Measurements from ENCODE around the gene KSR1.
"Not testable (repeated sequence)": the region's sequence is repeated elsewhere in the genome, so short reads cannot be mapped to it uniquely, and the experiment has no call there.

Gene KSR1

GRCh38 chr17:27666831-27667560, 210.7 kb downstream of the KSR1 start:
- Histone ChIP-seq H3K36me3 (ENCODE audit: control insufficient read depth, insufficient read depth, low read length) (no peaks in the 10 kb centered on the region), H3K4me3 (ENCODE audit: extremely low read depth, insufficient read depth, low read length, poor library complexity, severe bottlenecking) (no peak overlapping the region), H3K9me3 (ENCODE audit: control insufficient read depth, low read length) (no peaks in the 10 kb centered on the region), H3K27ac (ENCODE audit: low read depth, low read length, severe bottlenecking) (no peak overlapping the region), H3K4me1 (ENCODE audit: control insufficient read depth, insufficient read depth, low read length, poor library complexity, severe bottlenecking) (no peaks in the 10 kb centered on the region)
- 82 to 84% methylated on average over 5 to 6 of the region's 11 CpGs for WGBS, 2 experiments (ENCODE audit: insufficient coverage in 2 of 2)

- WGBS, 2 experiments (ENCODE audit: insufficient coverage in 2 of 2): 89 to 92% methylated on average over 10 to 11 of the region's 12 CpGs
- Histone ChIP-seq H3K36me3 (ENCODE audit: control insufficient read depth, insufficient read depth, low read length) (no peaks in the 10 kb centered on the region), H3K27ac (ENCODE audit: low read depth, low read length, severe bottlenecking) (no peak overlapping the region), H3K9me3 (ENCODE audit: control insufficient read depth, low read length) (no peaks in the 10 kb centered on the region), H3K4me3 (ENCODE audit: extremely low read depth, insufficient read depth, low read length, poor library complexity, severe bottlenecking) (no peak overlapping the region), H3K4me1 (ENCODE audit: control insufficient read depth, insufficient read depth, low read length, poor library complexity, severe bottlenecking) (no peaks in the 10 kb centered on the region)
Measured at GRCh38 chr17:27667656-27668487, 211.6 kb downstream of the KSR1 start.

GRCh38 chr17:27668488-27668823, 212.2 kb downstream of the KSR1 start:
- Histone ChIP-seq H3K4me3 (ENCODE audit: extremely low read depth, insufficient read depth, low read length, poor library complexity, severe bottlenecking) (no peak overlapping the region), H3K27ac (ENCODE audit: low read depth, low read length, severe bottlenecking) (no peak overlapping the region), H3K36me3 (ENCODE audit: control insufficient read depth, insufficient read depth, low read length) (no peaks in the 10 kb centered on the region), H3K4me1 (ENCODE audit: control insufficient read depth, insufficient read depth, low read length, poor library complexity, severe bottlenecking) (no peaks in the 10 kb centered on the region), H3K9me3 (ENCODE audit: control insufficient read depth, low read length) (no peaks in the 10 kb centered on the region)
- 67 to 80% methylated on average over 1 to 2 of the region's 2 CpGs for WGBS, 2 experiments (ENCODE audit: insufficient coverage in 2 of 2)

GRCh38 chr17:27669136-27669535, 212.9 kb downstream of the KSR1 start:
- Histone ChIP-seq H3K36me3 (ENCODE audit: control insufficient read depth, insufficient read depth, low read length) (no peaks in the 10 kb centered on the region), H3K4me3 (ENCODE audit: extremely low read depth, insufficient read depth, low read length, poor library complexity, severe bottlenecking) (no peak overlapping the region), H3K27ac (ENCODE audit: low read depth, low read length, severe bottlenecking) (no peak overlapping the region), H3K9me3 (ENCODE audit: control insufficient read depth, low read length) (no peaks in the 10 kb centered on the region), H3K4me1 (ENCODE audit: control insufficient read depth, insufficient read depth, low read length, poor library complexity, severe bottlenecking) (no peaks in the 10 kb centered on the region)
- 83 to 93% methylated on average over 7 of the region's 7 CpGs for WGBS, 2 experiments (ENCODE audit: insufficient coverage in 2 of 2)

- Histone ChIP-seq H3K9me3 (ENCODE audit: control insufficient read depth, low read length) (no peaks in the 10 kb centered on the region), H3K4me3 (ENCODE audit: extremely low read depth, insufficient read depth, low read length, poor library complexity, severe bottlenecking) (no peak overlapping the region), H3K27ac (ENCODE audit: low read depth, low read length, severe bottlenecking) (no peak overlapping the region), H3K4me1 (ENCODE audit: control insufficient read depth, insufficient read depth, low read length, poor library complexity, severe bottlenecking) (no peaks in the 10 kb centered on the region), H3K36me3 (ENCODE audit: control insufficient read depth, insufficient read depth, low read length) (no peaks in the 10 kb centered on the region)
- WGBS, 2 experiments (ENCODE audit: insufficient coverage in 2 of 2): 93 to 96% methylated on average over 4 to 5 of the region's 5 CpGs
Measured at GRCh38 chr17:27669850-27670249, 213.6 kb downstream of the KSR1 start.

- WGBS, 2 experiments (ENCODE audit: insufficient coverage in 2 of 2): 81 to 88% methylated on average over 11 of the region's 12 CpGs
- no peak overlapping the region for H3K27ac ChIP-seq (ENCODE audit: low read depth, low read length, severe bottlenecking)
- no peaks in the 10 kb centered on the region for H3K4me1 ChIP-seq (ENCODE audit: control insufficient read depth, insufficient read depth, low read length, poor library complexity, severe bottlenecking)
- H3K4me3 ChIP-seq (ENCODE audit: extremely low read depth, insufficient read depth, low read length, poor library complexity, severe bottlenecking): no peak overlapping the region
- H3K36me3 ChIP-seq (ENCODE audit: control insufficient read depth, insufficient read depth, low read length): no peaks in the 10 kb centered on the region
- H3K9me3 ChIP-seq (ENCODE audit: control insufficient read depth, low read length): no peaks in the 10 kb centered on the region
Measured at GRCh38 chr17:27670791-27671590, 214.7 kb downstream of the KSR1 start.

- Histone ChIP-seq H3K4me1 (ENCODE audit: control insufficient read depth, insufficient read depth, low read length, poor library complexity, severe bottlenecking) (no peaks in the 10 kb centered on the region), H3K4me3 (ENCODE audit: extremely low read depth, insufficient read depth, low read length, poor library complexity, severe bottlenecking) (no peak overlapping the region), H3K27ac (ENCODE audit: low read depth, low read length, severe bottlenecking) (no peak overlapping the region), H3K9me3 (ENCODE audit: control insufficient read depth, low read length) (no peaks in the 10 kb centered on the region), H3K36me3 (ENCODE audit: control insufficient read depth, insufficient read depth, low read length) (no peaks in the 10 kb centered on the region)
- WGBS, 2 experiments (ENCODE audit: insufficient coverage in 2 of 2): 96 to 100% methylated on average over 2 of the region's 2 CpGs
Measured at GRCh38 chr17:27671591-27671910, 215.3 kb downstream of the KSR1 start.

GRCh38 chr17:27671977-27672480, 215.8 kb downstream of the KSR1 start:
- H3K9me3 ChIP-seq (ENCODE audit: control insufficient read depth, low read length); H3K4me1 ChIP-seq (ENCODE audit: control insufficient read depth, insufficient read depth, low read length, poor library complexity, severe bottlenecking); H3K27ac ChIP-seq (ENCODE audit: low read depth, low read length, severe bottlenecking); H3K36me3 ChIP-seq (ENCODE audit: control insufficient read depth, insufficient read depth, low read length); H3K4me3 ChIP-seq (ENCODE audit: extremely low read depth, insufficient read depth, low read length, poor library complexity, severe bottlenecking): not testable (repeated sequence)
- 54 to 88% methylated on average over 3 to 5 of the region's 6 CpGs for WGBS, 2 experiments (ENCODE audit: insufficient coverage in 2 of 2)

GRCh38 chr17:27674335-27674734, 218.1 kb downstream of the KSR1 start:
- Histone ChIP-seq H3K4me3 (ENCODE audit: extremely low read depth, insufficient read depth, low read length, poor library complexity, severe bottlenecking) (no peak overlapping the region), H3K9me3 (ENCODE audit: control insufficient read depth, low read length) (no peaks in the 10 kb centered on the region)

More at GRCh38 chr17:27674335-27674734, 218.1 kb downstream of the KSR1 start:
- 87 to 90% methylated on average over 5 to 6 of the region's 6 CpGs for WGBS, 2 experiments (ENCODE audit: insufficient coverage in 2 of 2)
- Histone ChIP-seq H3K36me3 (ENCODE audit: control insufficient read depth, insufficient read depth, low read length) (no peaks in the 10 kb centered on the region), H3K27ac (ENCODE audit: low read depth, low read length, severe bottlenecking) (no peak overlapping the region), H3K4me1 (ENCODE audit: control insufficient read depth, insufficient read depth, low read length, poor library complexity, severe bottlenecking) (no peaks in the 10 kb centered on the region)
